GM18907 (cell line): Measurements from ENCODE around the gene GRIN3B.

Experiments
- ATAC-seq: cut with Tn5 transposase; IDR thresholded peaks from one replicate; pipeline ENCODE4 v1.9.1; 2021; ENCODE audit warnings: mild to moderate bottlenecking, moderate library complexity; ENCODE audit not compliant: unreplicated experiment

Gene GRIN3B

DNA sequence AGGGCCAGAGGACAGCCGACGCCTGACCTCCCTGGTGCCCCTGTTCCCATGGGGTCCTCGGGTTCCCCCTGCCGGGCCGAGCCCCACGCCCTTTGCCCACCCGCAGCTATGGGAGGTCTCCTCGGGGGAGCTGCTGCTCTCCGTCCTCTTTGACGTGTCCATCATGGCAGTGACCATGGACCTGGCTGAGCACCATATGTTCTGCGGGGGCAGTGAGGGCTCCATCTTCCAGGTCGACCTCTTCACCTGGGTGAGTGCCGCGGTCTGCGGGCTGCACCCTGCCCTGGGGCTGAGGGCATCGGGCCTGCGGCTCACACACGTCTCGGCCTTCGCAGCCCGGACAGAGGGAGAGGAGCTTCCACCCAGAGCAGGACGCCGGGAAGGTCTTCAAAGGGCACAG is 9.5 kb upstream of the GRIN3B start:
- ATAC-seq = no peak

DNA sequence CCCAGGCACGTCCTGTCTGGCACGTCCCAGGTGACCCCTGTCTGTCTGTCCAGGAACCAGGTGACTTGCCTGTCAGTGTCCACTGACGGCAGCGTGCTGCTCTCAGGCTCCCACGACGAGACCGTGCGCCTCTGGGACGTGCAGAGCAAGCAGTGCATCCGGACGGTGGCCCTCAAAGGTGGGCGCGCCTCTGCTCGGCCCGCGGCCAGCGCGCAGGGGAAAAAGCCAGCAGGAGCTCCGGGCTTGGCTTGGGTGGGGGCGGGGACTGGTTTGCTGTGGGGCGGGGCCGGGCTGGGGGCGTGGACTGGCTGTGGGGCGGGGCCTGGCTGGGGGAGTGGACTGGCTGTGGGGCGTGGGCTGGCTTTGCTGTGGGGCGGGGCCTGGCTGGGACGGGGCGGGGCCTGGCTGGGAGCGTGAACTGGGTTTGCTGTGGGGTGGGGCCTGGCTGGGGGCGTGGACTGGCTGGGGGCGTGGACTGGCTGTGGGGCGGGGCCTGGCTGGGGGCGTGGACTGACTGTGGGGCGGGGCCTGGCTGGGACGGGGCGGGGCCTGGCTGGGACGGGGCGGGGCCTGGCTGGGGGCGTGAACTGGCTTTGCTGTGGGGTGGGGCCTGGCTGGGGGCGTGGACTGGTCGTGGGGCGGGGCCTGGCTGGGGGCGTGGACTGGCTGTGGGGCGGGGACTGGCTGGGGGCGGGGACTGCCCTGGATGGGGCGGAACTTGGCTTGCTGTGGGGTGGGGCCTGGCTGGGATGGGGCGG is 8.9 kb upstream of the GRIN3B start:
- ATAC-seq = no peak

DNA sequence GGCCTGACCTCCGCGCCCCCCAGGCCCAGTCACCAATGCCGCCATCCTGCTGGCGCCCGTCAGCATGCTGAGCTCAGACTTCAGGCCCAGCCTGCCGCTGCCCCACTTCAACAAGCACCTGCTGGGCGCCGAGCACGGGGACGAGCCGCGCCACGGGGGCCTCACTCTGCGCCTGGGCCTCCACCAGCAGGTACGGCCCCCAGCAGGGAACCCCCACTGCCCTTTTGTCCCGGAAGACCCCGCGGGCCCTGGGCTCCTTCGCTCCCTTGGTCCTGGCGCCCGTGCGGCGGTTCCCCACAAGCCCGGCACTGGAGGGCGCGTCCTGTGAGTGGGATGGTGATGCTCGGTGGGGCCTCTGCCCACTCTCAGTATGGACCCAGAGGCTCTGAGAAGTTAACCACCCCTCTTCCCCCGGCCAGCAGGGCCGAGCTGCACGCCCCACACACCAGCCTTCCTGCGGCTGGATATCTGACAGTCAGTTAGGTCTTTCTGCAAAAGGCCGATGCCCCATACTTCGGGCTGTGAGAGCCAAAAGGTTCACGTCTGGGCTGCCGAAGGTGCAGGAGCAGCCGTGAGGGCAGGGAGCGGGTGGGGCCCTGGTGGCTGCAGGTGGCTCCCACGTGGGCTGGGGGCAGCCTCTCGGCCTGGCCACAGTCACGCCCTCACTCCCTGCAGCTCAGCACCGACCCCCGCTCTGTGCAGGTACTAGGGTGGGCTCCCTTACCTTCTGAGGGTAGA is 8.1 kb upstream of the GRIN3B start:
- no peak for ATAC-seq

DNA sequence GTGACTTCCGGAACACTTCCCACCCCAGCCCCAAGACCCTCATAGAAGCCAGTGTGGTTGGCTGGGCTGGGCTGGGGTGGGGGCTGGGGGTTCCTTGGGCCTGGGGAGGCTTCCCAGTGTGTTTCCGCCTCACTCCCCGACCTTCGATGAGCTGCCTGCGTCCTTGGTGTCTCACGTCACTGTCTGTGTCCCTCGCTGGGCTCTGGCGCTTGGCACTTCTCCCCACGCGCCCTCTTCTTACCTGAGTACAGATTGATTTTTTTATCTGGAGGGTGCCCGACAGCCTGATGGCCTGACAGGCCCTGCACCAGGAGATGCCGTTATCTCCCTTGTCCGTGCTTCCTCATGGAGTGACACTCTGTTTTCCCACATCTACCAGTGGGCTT is 7.6 kb upstream of the GRIN3B start:
- ATAC-seq = no peak

DNA sequence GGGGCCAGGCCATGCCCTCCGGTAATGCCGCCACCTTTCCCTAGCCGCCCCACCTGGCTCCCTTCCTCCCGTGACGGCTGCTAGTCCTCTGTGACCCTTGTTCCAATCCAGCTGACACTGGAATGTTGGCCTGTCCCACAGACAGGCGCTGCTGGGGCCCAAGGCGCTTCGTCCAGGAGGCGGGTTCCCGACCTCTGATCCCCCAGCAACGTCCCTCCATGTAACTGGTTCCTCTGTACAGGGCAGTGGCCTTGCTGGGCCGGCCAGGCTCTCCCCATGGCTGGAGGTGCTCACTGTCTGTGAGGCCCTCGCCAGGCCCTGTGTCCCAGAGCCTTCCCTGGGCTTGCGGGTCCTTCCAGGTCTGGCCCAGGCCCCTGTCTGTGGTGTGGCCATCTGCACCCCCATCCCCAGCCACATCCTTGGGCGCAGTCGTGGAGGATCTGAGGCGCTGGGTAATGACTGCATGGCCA is 6.8 kb upstream of the GRIN3B start:
- no peak for ATAC-seq

GRCh38 chr19:993831-994393 is 6.3 kb upstream of the GRIN3B start:
- no peak for ATAC-seq

DNA sequence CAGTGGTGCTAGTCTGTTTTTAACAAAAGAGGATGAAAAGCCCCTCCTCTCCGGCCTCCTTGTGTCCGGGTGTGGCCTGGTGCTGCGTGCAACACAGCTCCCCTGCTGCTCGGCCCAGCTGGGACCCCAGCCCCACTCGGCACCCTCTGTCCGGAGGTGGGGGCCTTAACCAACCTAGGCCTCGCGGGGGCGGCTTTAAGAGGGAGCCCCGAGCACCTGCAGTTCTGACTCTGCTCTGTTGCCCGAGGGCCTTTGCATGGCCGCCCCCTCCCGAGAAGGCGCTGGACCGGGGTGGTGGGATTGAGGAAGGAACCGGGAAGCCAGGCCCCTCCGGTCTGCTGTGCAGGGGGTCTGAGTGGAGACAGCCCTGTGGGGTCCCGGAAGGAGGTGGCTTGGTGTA is 5.7 kb upstream of the GRIN3B start:
- no peak for ATAC-seq

DNA sequence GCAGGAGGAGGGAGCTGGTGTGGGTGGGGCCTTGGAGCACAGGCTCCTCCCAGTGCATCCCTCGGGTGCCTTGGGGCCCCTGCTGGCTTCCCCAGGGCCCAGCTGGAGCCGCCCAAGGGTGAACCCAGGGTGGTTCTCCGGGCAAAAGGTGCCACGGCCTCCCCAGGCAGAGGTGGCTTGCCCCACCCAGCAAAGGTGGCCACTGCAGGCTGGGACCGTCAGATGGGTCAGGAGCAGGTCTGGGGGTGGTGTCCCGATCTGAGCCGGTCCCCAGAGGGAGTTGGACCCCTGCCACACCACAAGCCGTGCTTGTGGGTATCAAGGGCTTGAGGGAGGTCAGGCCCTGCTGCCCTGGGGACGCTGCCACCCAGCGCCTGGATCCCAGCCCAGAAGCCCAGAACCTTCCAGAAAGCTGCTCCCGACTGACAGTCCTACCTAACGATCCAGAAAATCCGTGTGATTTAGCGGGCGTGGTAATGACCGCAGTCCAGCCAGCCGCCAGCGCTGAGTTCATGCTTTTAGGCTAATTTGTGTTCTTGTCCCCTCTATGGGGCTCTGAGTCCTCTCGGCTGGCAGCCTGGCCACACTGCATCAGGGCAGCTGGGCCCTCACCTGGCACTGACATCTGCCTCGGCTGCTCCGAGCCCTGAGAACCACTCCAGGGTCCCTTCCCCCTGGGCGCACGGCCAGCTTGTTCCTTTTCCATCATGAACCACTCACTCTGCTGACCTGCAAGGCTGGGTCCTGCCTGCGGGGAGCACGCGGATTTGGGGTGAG is 5.0 kb upstream of the GRIN3B start:
- no peak for ATAC-seq

- ATAC-seq = no peak
Measured at GRCh38 chr19:996051-996838, 4.0 kb upstream of the GRIN3B start.

- no peak for ATAC-seq
Measured at GRCh38 chr19:998064-998463, 2.2 kb upstream of the GRIN3B start.

- ATAC-seq = no peak
Measured at GRCh38 chr19:999379-999719, 870 bp upstream of the GRIN3B start.

GRCh38 chr19:1000591-1001537 is 645 bp downstream of the GRIN3B start:
- no peak for ATAC-seq

DNA sequence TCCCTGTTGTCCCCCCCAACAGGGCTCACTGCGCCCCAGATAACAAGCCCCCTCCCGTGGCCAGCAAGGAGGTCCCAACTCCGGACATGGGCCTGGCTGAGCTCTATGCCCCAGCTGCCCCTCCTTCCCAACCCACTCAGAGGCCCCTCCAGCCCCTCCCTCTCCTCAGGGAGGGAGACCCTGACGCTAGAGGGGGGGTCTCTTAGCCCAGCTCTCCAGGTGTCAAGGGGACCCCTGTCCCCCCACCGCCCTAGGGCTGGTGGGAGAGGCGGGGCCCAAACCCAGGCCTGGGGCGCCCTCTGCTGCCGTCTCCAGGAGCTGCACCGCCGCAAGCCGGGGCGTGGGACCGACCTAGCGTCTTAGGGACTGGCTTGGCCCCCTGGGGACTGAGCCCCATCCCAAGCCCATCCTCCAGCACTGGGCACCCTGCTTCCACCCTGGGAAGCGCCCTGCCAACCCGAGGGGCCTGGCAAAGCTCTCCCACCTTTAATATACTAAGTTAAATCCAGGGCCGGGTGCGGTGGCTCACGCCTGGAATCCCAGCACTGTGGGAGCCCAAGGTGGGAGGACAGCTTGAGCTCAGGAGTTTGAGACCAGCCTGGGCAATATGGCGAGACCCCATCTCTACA is 1.4 kb downstream of the GRIN3B start:
- no peak for ATAC-seq

- no peak for ATAC-seq
Measured at GRCh38 chr19:1002600-1002999, 2.4 kb downstream of the GRIN3B start.

- ATAC-seq = no peak
Measured at GRCh38 chr19:1003283-1003682, 3.1 kb downstream of the GRIN3B start.

DNA sequence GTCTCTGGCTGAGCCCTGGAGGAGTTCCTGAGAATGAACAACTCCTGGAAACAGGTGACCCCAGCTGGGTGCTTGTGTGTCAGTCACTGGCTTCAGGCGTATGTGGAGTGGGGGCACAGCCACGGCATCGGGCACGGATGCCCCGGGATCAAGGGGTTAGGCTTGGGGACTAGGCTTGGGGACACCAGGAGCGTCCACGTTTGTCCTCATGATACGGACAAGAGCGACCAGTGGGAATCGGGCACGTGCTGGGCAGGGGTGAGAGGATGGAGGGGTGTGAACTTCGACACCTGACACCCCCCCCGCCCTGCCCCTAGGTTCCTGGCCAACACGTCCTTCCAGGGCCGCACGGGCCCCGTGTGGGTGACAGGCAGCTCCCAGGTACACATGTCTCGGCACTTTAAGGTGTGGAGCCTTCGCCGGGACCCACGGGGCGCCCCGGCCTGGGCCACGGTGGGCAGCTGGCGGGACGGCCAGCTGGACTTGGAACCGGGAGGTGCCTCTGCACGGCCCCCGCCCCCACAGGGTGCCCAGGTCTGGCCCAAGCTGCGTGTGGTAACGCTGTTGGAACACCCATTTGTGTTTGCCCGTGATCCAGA is 4.1 kb downstream of the GRIN3B start:
- ATAC-seq = no peak

- no peak for ATAC-seq
Measured at GRCh38 chr19:1004803-1005664, 4.8 kb downstream of the GRIN3B start.
